Measurements from ENCODE around the gene EHD3. TPM values are rescaled to one million over a fixed set of nuclear protein-coding genes. Genes with fewer than 3 reads are reported as not detected.

Gene EHD3
- total and polyA plus RNA-seq, 2 of the 4 experiments (the other 2 are of a cell fraction): 29.1 to 39.8 TPM

GRCh38 chr2:31192851-31193392, 41.0 kb upstream of the EHD3 start:
- H3K4me3 ChIP-seq (ENCODE audit: insufficient read depth, low read depth, low read length): no peak overlapping the region
- H2BK120ac ChIP-seq (ENCODE audit: low read depth, low read length): no peak overlapping the region
- intact Hi-C loops (cut with micrococcal nuclease) (no loop called here), in situ Hi-C loops (cut with MboI; ENCODE audit: low sequenced_read_pairs) (no loop called here), dilution Hi-C loops (cut with HindIII; ENCODE audit: low sequenced_read_pairs, unreplicated experiment) (no loop called here)
- H4K5ac ChIP-seq (ENCODE audit: low read depth, low read length): no peak overlapping the region
- no peaks in the 10 kb centered on the region for H3K36me3 ChIP-seq (ENCODE audit: control insufficient read depth, insufficient read depth, low read length)
- no peak overlapping the region for H3K4ac ChIP-seq (ENCODE audit: low read depth, low read length)
- H2AFZ ChIP-seq (replicated peaks; ENCODE audit: low read length, poor library complexity): no peak overlapping the region
- ChIA-PET POLR2A (ENCODE audit: unreplicated experiment) (no interaction called here), CTCF (no interaction called here)
- peaks cover 14% of the 10 kb centered on the region for H3K27me3 ChIP-seq (ENCODE audit: control insufficient read depth, insufficient read depth, low read length)
- BruUV-seq (replicated peaks): no TSS peak
- DNase-seq: no peak
- ATAC-seq (ENCODE audit: low read depth): no peak
- no peak overlapping the region for H3K14ac ChIP-seq (replicated peaks; ENCODE audit: low read depth, low read length)
- no peaks in the 10 kb centered on the region for H3K9me3 ChIP-seq (ENCODE audit: control insufficient read depth, insufficient read depth, low read length)
- H4K8ac ChIP-seq (ENCODE audit: low read depth in 2 of 2, low read length in 2 of 2): no peak overlapping the region
- no peaks in the 10 kb centered on the region for H4K20me1 ChIP-seq (ENCODE audit: insufficient read depth, low read length)
- H3K4me1 ChIP-seq (ENCODE audit: control insufficient read depth, insufficient read depth, low read length): no peaks in the 10 kb centered on the region
- H3K23ac ChIP-seq (ENCODE audit: low read depth, low read length): no peak overlapping the region
- no peak overlapping the region for H2AK9ac ChIP-seq (replicated peaks; ENCODE audit: low read depth, low read length, poor library complexity)
- no peak overlapping the region for H3K27ac ChIP-seq (ENCODE audit: insufficient read depth, low read length)
- H2BK15ac ChIP-seq (ENCODE audit: low read depth, low read length): no peak overlapping the region
- H3K9me1 ChIP-seq (ENCODE audit: insufficient read depth, low read length): no peaks in the 10 kb centered on the region
- H3K9ac ChIP-seq (ENCODE audit: low read depth, low read length): no peak overlapping the region
- no peak overlapping the region for H2AK5ac ChIP-seq (ENCODE audit: low read depth, low read length)
- no peak overlapping the region for H4K91ac ChIP-seq (ENCODE audit: insufficient read depth, low read depth, low read length)
- H3K18ac ChIP-seq (ENCODE audit: low read depth, low read length): no peak overlapping the region
- H2BK5ac ChIP-seq (ENCODE audit: low read depth, low read length, poor library complexity, severe bottlenecking): no peak overlapping the region
- H3K4me2 ChIP-seq (ENCODE audit: low read depth, low read length): no peak overlapping the region
- H3K56ac ChIP-seq (ENCODE audit: extremely low read depth, insufficient read depth, low read length): no peak overlapping the region
- no peak overlapping the region for H2BK20ac ChIP-seq (ENCODE audit: low read depth, low read length)
- no peaks in the 10 kb centered on the region for H3K79me1 ChIP-seq (ENCODE audit: low read depth in 1 of 2, low read length in 2 of 2)
- WGBS, 2 experiments (ENCODE audit: extremely low coverage in 2 of 2, insufficient read length in 1 of 2): 71% methylated on average over 3 of the region's 12 CpGs; no CpG with 5 or more reads in 1 of the 2 experiments
- TF ChIP-seq CEBPB (IDR thresholded peaks at IDR 0.05; ENCODE audit: low read depth, low read length): no peak
- TF ChIP-seq MAFK (IDR thresholded peaks at IDR 0.05; ENCODE audit: low read depth, low read length): no peak
- no peak for TF ChIP-seq ELK1 (IDR thresholded peaks at IDR 0.05; ENCODE audit: borderline replicate concordance, low read depth, low read length)
- TF ChIP-seq POLR2A (IDR thresholded peaks at IDR 0.05; ENCODE audit: low read depth, low read length): no peak
- TF ChIP-seq SMC3 (IDR thresholded peaks at IDR 0.05; ENCODE audit: low read depth, low read length): no peak
- TF ChIP-seq RCOR1 (IDR thresholded peaks at IDR 0.05; ENCODE audit: insufficient replicate concordance, low read length): no peak
- no peak for TF ChIP-seq MAZ (IDR thresholded peaks at IDR 0.05; ENCODE audit: borderline replicate concordance, low read depth, low read length)
- no peak for TF ChIP-seq FOS (IDR thresholded peaks at IDR 0.05; ENCODE audit: low read depth, low read length)
- TF ChIP-seq CTCF (conservative IDR thresholded peaks at IDR 0.05; ENCODE audit: low read depth, low read length): no peak
- no peak for TF ChIP-seq USF2 (IDR thresholded peaks at IDR 0.05; ENCODE audit: low read depth, low read length)
- no peak for TF ChIP-seq CHD1 (IDR thresholded peaks at IDR 0.05; ENCODE audit: low read depth, low read length)
- TF ChIP-seq BHLHE40 (IDR thresholded peaks at IDR 0.05; ENCODE audit: low read depth, low read length): no peak
